Measurements from ENCODE around the gene TMEM233.

DNA sequence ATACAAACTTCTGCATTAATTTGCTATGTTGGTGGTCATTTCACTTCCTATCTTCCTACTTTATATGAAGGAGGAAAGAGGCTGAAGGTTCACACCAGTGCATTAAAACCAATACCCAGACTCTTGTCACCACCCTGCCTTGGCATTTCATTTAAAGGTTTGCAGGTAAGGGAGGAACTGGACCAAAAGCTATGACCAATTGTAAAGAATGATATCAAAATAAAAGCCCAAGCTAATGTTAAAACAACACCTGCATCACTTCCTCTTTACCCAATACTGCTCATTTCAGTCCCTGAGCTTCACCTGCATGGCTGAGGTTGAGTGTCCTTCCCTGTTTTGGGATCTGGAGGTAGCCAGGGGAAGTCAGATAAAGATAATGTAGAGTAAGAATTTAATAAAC, 47.2 kb upstream of the TMEM233 start:
- no peak for TF ChIP-seq POLR2A (IDR thresholded peaks at IDR 0.05)
- TF ChIP-seq, protein P1, sequence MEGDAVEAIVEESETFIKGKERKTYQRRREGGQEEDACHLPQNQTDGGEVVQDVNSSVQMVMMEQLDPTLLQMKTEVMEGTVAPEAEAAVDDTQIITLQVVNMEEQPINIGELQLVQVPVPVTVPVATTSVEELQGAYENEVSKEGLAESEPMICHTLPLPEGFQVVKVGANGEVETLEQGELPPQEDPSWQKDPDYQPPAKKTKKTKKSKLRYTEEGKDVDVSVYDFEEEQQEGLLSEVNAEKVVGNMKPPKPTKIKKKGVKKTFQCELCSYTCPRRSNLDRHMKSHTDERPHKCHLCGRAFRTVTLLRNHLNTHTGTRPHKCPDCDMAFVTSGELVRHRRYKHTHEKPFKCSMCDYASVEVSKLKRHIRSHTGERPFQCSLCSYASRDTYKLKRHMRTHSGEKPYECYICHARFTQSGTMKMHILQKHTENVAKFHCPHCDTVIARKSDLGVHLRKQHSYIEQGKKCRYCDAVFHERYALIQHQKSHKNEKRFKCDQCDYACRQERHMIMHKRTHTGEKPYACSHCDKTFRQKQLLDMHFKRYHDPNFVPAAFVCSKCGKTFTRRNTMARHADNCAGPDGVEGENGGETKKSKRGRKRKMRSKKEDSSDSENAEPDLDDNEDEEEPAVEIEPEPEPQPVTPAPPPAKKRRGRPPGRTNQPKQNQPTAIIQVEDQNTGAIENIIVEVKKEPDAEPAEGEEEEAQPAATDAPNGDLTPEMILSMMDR (IDR thresholded peaks at IDR 0.05): no peak

Data from upper lobe of left lung (tissue), 4 donors.